GM23338 (cell line): ENCODE data around the gene NANOS2. TPM values are rescaled to one million over a fixed set of nuclear protein-coding genes. Genes with fewer than 3 reads are reported as not detected.

ENCODE experiments used
- ATAC-seq: fragments of 200-7000 bp; cut with Tn5 transposase; 3 replicates; pipeline ENCODE4 v1.9.1; 2020
- DNase-seq: peaks from one replicate; pipeline ENCODE4 v3.0.0-alpha.2; 2015; ENCODE audit warnings: low spot score
- H2AFZ ChIP-seq: fragments of 200-600 bp; sonication (generic); 2 replicates; pipeline ENCODE4 v1.8.0; 2016; ENCODE audit warnings: antibody characterized with exemption, mild to moderate bottlenecking, moderate library complexity
- H3F3A ChIP-seq: fragments of 200-600 bp; sonication (generic); replicated peaks from 2 replicates; pipeline ENCODE4 v1.8.0; 2017; ENCODE audit warnings: antibody characterized with exemption, mixed run types, low read depth
- H3K27ac ChIP-seq: fragments of 200-600 bp; sonication (generic); 2 replicates; pipeline ENCODE4 v1.6.1; 2016; ENCODE audit warnings: low read depth
- H3K27me3 ChIP-seq: fragments of 200-600 bp; sonication (generic); 2 replicates; pipeline ENCODE4 v1.8.0; 2016; ENCODE audit warnings: mild to moderate bottlenecking, mixed run types, moderate library complexity; ENCODE audit not compliant: insufficient read depth
- H3K36me3 ChIP-seq: fragments of 200-600 bp; sonication (generic); 2 replicates; pipeline ENCODE4 v1.8.0; 2016; ENCODE audit warnings: mild to moderate bottlenecking; ENCODE audit not compliant: insufficient read depth
- H3K4me1 ChIP-seq: fragments of 200-600 bp; sonication (generic); 2 replicates; pipeline ENCODE4 v1.8.0; 2016; ENCODE audit warnings: mild to moderate bottlenecking, moderate library complexity; ENCODE audit not compliant: insufficient read depth
- H3K4me2 ChIP-seq: fragments of 200-600 bp; sonication (generic); 2 replicates; pipeline ENCODE4 v1.7.1; 2017; ENCODE audit warnings: mixed run types
- H3K4me3 ChIP-seq: fragments of 200-600 bp; sonication (generic); 2 replicates; pipeline ENCODE4 v1.6.1; 2016; ENCODE audit warnings: mixed run types
- H3K79me2 ChIP-seq: fragments of 200-600 bp; sonication (generic); replicated peaks from 2 replicates; pipeline ENCODE4 v1.8.0; 2017; ENCODE audit warnings: mild to moderate bottlenecking; ENCODE audit not compliant: insufficient read depth
- H3K9me2 ChIP-seq: fragments of 200-600 bp; sonication (generic); 2 replicates; pipeline ENCODE4 v1.8.0; 2017; ENCODE audit not compliant: insufficient read depth
- H4K20me1 ChIP-seq: fragments of 200-600 bp; sonication (generic); replicated peaks from 2 replicates; pipeline ENCODE4 v1.8.0; 2017; ENCODE audit warnings: mild to moderate bottlenecking; ENCODE audit not compliant: insufficient read depth
- H3K27ac Mint-ChIP-seq: 2 replicates; pipeline ENCODE4 v1.8.0; 2020; ENCODE audit warnings: inconsistent platforms, mild to moderate bottlenecking, moderate library complexity, mixed read lengths
- H3K27me3 Mint-ChIP-seq: 3 replicates; pipeline ENCODE4 v1.8.0; 2022; ENCODE audit warnings: low read depth, mild to moderate bottlenecking, moderate library complexity, mixed read lengths, inconsistent platforms; ENCODE audit not compliant: insufficient read depth, poor library complexity
- H3K36me3 Mint-ChIP-seq: 3 replicates; pipeline ENCODE4 v1.8.0; 2021; ENCODE audit warnings: low read depth, mild to moderate bottlenecking, inconsistent platforms, moderate library complexity, mixed read lengths
- H3K4me1 Mint-ChIP-seq: 3 replicates; pipeline ENCODE4 v1.8.0; 2020; ENCODE audit warnings: mild to moderate bottlenecking, inconsistent platforms, mixed read lengths
- H3K4me3 Mint-ChIP-seq: 3 replicates; pipeline ENCODE4 v1.8.0; 2021; ENCODE audit warnings: moderate library complexity, mild to moderate bottlenecking, inconsistent platforms, mixed read lengths
- H3K9me3 Mint-ChIP-seq: 3 replicates; pipeline ENCODE4 v1.8.0; 2020; ENCODE audit warnings: moderate library complexity, mild to moderate bottlenecking, inconsistent platforms, mixed read lengths
- CREB1 ChIP-seq: fragments of 250-450 bp; sonication (Bioruptor Pico); IDR thresholded peaks from 2 replicates; pipeline ENCODE4 v1.5.0; 2020; ENCODE audit warnings: low read depth, mild to moderate bottlenecking, moderate library complexity
- EZH2 ChIP-seq: fragments of 200-600 bp; sonication (generic); IDR thresholded peaks from one replicate; pipeline ENCODE4 v1.8.0; 2017; ENCODE audit warnings: antibody characterized with exemption, mild to moderate bottlenecking, low read depth; ENCODE audit not compliant: unreplicated experiment
- EZH2phosphoT487 ChIP-seq: fragments of 200-600 bp; sonication (generic); IDR thresholded peaks from one replicate; pipeline ENCODE4 v1.8.1; 2018; ENCODE audit warnings: antibody characterized with exemption; ENCODE audit not compliant: unreplicated experiment
- JUNB ChIP-seq: IDR thresholded peaks from one replicate; pipeline ENCODE4 v1.6.1; 2016; ENCODE audit warnings: antibody characterized with exemption; ENCODE audit not compliant: unreplicated experiment
- POLR2AphosphoS5 ChIP-seq: IDR thresholded peaks from 2 replicates; pipeline ENCODE4 v1.6.1; 2016; ENCODE audit warnings: antibody characterized with exemption, low read depth
- ZNF331 ChIP-seq: fragments of 250-450 bp; sonication (Bioruptor Pico); IDR thresholded peaks from 2 replicates; pipeline ENCODE4 v1.5.0; 2020; ENCODE audit warnings: low read depth, mild to moderate bottlenecking, moderate library complexity
- polyA plus RNA-seq: library from polyadenylated mRNA; unstranded; fragments of >200 nt; fragmentation: Nextera tagmentation; extraction: Ambion mirVana; gene quantifications from 2 replicates; pipeline ENCODE4 v1.2.1, GENCODE V29; 2016
- total RNA-seq: library from RNA; depleted of rRNA; stranded (reverse); fragments of >200 nt; shearing (Covaris generic); gene quantifications from 2 replicates; pipeline ENCODE4 v1.2.3, GENCODE V29; 2014
- TF ChIP-seq, protein P1 (sequence below): fragments of 250-450 bp; sonication (Bioruptor Pico); IDR thresholded peaks from 2 replicates; pipeline ENCODE4 v1.5.0; 2020; ENCODE audit warnings: mild to moderate bottlenecking, moderate library complexity

NANOS2 gene
- total and polyA plus RNA-seq, 2 experiments from 2014 or later = 0.11 to 0.14 TPM

DNA sequence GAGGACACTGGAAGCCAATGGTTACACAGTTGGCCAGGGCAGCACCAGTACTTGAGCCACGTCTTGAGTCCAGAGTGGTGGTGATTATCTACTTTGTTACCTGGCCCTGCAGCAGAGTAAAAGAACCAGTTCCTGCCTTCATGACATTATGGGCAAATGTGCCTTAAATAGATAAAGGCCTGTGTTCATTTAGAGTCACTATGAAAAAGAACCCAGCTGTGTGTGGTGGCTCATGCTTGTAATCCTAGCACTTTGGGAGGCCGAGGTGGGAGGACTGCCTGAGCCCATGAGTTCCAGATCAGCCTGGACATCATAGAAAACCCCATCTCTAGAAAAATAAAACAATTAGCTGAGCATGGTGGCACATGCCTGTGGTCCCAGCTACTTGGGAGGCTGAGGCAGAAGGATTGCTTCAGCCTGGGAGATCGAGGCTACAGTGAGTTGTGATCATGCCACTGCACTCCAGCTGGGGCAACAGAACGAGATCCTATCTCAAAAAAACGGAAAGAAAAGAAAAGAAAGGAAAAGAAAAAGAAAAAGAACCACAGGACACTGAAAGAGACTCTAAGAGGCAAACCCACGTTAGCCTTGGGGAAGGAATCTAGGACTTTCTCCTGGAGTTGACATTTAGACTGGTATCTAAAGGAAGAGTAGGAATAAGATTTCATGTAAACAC, 25.2 kb downstream of the NANOS2 start:
- H3K4me3 Mint-ChIP-seq = no peak overlapping the region
- 0 out of 2 replicates have a peak, but pooled peaks cover 5% of the 10 kb centered on the region for H3K79me2 ChIP-seq

DNA sequence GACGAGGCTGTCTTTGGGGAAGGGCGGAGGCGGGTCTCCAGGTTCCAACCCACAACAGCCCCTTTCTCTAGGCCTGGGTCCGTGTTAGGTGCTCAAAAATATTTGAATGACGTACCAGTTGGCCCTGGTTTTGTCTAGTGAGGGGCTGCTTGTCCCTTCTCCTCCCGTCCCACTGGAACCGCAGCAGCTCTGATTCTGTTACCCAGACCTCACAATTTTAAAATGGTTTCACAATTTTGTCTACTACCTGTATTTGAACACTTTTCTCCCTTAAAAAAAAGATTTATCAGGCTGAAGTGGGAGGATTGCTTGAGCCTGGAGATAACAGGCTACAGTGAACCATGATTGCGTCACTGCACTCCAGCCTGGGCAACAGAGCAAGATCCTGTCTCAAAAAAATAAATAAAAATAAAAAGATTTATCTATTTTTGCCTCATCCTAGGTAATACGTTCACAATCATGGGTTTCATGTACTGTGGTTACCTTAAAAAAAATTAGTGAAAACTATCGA, 27.3 kb downstream of the NANOS2 start:
- no peaks in the 10 kb centered on the region for H3K36me3 ChIP-seq
- no peaks in the 10 kb centered on the region for H3K27me3 ChIP-seq
- Mint-ChIP-seq H3K9me3 (peaks cover 2% of the 10 kb centered on the region; the same call in 1 of the 3 replicates), H3K27ac (peak overlapping the region; percentile 99), H3K4me1 (peaks cover 12% of the 10 kb centered on the region; the same call in 2 of the 3 replicates), H3K36me3 (peaks cover 8% of the 10 kb centered on the region), H3K4me3 (peak overlapping the region; percentile 95), H3K27me3 (peaks cover 17% of the 10 kb centered on the region)
- no peaks in the 10 kb centered on the region for H3K9me2 ChIP-seq
- peak overlapping the region; percentile 73 for H3K27ac ChIP-seq
- H2AFZ ChIP-seq = peak overlapping the region; percentile 25; the same call in 1 of the 2 replicates
- H3K79me2 ChIP-seq = 0 out of 2 replicates have a peak, but pooled peaks cover 5% of the 10 kb centered on the region
- TF ChIP-seq CREB1 (CRISPR knock-in tag) = peak; percentile 4; the same call in 1 of the 2 replicates
- no peak for TF ChIP-seq POLR2AphosphoS5
- no peak for TF ChIP-seq EZH2
- TF ChIP-seq JUNB = no peak
- peaks cover 4% of the 10 kb centered on the region; the same call in 1 of the 2 replicates for H4K20me1 ChIP-seq
- ATAC-seq (no peak), DNase-seq (peak; percentile 79)
- peaks cover 13% of the 10 kb centered on the region for H3K4me1 ChIP-seq
- H3K4me3 ChIP-seq = peak overlapping the region; percentile 71
- H3K4me2 ChIP-seq = peak overlapping the region; percentile 81
- H3F3A ChIP-seq = peaks cover 15% of the 10 kb centered on the region; the same call in 1 of the 2 replicates

More for the DNA sequence above, 25.2 kb downstream of the NANOS2 start:
- ATAC-seq (no peak), DNase-seq (no peak)
- Histone ChIP-seq H3K4me3 (no peak overlapping the region), H3K27me3 (no peaks in the 10 kb centered on the region), H3K36me3 (no peaks in the 10 kb centered on the region), H4K20me1 (no peaks in the 10 kb centered on the region; the same call in 1 of the 2 replicates), H3K27ac (no peak overlapping the region), H3F3A (peaks cover 6% of the 10 kb centered on the region; the same call in 1 of the 2 replicates), H2AFZ (no peak overlapping the region), H3K4me1 (peaks cover 9% of the 10 kb centered on the region; the same call in 1 of the 2 replicates), H3K9me2 (no peaks in the 10 kb centered on the region), H3K4me2 (no peak overlapping the region)
- peaks cover 9% of the 10 kb centered on the region for H3K4me1 Mint-ChIP-seq
- no peaks in the 10 kb centered on the region for H3K9me3 Mint-ChIP-seq
- H3K36me3 Mint-ChIP-seq = no peaks in the 10 kb centered on the region
- peaks cover 11% of the 10 kb centered on the region for H3K27me3 Mint-ChIP-seq
- TF ChIP-seq JUNB (no peak), EZH2phosphoT487 (no peak), POLR2AphosphoS5 (no peak), EZH2 (no peak), ZNF331 (CRISPR knock-in tag) (no peak)
- no peak overlapping the region for H3K27ac Mint-ChIP-seq

DNA sequence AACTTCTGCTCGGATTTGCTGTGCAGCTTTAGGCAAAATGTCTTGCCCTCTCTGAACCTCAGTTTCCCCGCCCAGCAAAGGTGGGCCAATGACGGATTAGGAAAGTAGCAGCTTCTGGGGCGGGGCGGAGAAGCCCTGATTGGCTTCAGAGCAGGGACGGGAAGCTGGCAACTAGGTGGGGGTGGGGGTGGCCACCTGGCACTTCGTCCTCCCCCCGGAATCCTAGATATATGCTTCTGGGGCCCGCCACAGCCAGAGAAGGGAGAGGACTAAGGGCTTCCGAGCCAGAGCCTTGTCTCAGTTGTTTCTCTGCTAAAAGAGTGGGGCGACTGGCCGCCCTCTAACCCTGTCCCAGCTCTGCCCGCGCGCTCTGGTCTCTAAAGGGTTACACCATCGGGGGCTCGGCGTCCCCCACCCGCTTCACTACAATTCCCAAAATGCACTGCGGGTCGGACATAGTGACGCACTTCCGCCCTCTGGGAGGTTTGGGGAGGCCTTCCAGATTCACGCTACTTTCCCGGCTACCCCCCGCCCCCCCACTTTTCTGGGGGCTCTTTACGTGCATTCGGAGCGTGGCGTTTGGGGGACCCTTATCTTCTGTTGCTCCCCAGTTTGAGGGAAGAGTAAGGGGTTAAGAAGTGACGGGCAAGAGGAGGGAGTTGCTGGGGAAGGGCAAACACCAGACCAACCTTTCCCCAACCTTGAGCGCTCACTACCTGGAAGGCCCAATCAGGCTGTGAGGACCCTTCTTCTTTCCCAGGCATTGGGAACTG, 28.0 kb downstream of the NANOS2 start:
- Histone ChIP-seq H3K4me1 (peaks cover 20% of the 10 kb centered on the region), H3K9me2 (no peaks in the 10 kb centered on the region), H4K20me1 (0 out of 2 replicates have a peak, but pooled peaks cover 4% of the 10 kb centered on the region), H3F3A (peaks cover 16% of the 10 kb centered on the region; the same call in 1 of the 2 replicates), H3K4me2 (peak overlapping the region; percentile 81), H2AFZ (peak overlapping the region; percentile 84), H3K4me3 (peak overlapping the region; percentile 71), H3K79me2 (0 out of 2 replicates have a peak, but pooled peaks cover 5% of the 10 kb centered on the region), H3K36me3 (no peaks in the 10 kb centered on the region), H3K27me3 (no peaks in the 10 kb centered on the region), H3K27ac (peak overlapping the region; percentile 73)
- DNase-seq (peak; percentile 98), ATAC-seq (peak; percentile 52)
- peak overlapping the region; percentile 95 for H3K4me3 Mint-ChIP-seq
- peak overlapping the region; percentile 99 for H3K27ac Mint-ChIP-seq
- peaks cover 8% of the 10 kb centered on the region for H3K36me3 Mint-ChIP-seq
- peaks cover 18% of the 10 kb centered on the region for H3K27me3 Mint-ChIP-seq
- peaks cover 16% of the 10 kb centered on the region for H3K4me1 Mint-ChIP-seq
- H3K9me3 Mint-ChIP-seq = peaks cover 2% of the 10 kb centered on the region; the same call in 1 of the 3 replicates
- TF ChIP-seq, protein P1, sequence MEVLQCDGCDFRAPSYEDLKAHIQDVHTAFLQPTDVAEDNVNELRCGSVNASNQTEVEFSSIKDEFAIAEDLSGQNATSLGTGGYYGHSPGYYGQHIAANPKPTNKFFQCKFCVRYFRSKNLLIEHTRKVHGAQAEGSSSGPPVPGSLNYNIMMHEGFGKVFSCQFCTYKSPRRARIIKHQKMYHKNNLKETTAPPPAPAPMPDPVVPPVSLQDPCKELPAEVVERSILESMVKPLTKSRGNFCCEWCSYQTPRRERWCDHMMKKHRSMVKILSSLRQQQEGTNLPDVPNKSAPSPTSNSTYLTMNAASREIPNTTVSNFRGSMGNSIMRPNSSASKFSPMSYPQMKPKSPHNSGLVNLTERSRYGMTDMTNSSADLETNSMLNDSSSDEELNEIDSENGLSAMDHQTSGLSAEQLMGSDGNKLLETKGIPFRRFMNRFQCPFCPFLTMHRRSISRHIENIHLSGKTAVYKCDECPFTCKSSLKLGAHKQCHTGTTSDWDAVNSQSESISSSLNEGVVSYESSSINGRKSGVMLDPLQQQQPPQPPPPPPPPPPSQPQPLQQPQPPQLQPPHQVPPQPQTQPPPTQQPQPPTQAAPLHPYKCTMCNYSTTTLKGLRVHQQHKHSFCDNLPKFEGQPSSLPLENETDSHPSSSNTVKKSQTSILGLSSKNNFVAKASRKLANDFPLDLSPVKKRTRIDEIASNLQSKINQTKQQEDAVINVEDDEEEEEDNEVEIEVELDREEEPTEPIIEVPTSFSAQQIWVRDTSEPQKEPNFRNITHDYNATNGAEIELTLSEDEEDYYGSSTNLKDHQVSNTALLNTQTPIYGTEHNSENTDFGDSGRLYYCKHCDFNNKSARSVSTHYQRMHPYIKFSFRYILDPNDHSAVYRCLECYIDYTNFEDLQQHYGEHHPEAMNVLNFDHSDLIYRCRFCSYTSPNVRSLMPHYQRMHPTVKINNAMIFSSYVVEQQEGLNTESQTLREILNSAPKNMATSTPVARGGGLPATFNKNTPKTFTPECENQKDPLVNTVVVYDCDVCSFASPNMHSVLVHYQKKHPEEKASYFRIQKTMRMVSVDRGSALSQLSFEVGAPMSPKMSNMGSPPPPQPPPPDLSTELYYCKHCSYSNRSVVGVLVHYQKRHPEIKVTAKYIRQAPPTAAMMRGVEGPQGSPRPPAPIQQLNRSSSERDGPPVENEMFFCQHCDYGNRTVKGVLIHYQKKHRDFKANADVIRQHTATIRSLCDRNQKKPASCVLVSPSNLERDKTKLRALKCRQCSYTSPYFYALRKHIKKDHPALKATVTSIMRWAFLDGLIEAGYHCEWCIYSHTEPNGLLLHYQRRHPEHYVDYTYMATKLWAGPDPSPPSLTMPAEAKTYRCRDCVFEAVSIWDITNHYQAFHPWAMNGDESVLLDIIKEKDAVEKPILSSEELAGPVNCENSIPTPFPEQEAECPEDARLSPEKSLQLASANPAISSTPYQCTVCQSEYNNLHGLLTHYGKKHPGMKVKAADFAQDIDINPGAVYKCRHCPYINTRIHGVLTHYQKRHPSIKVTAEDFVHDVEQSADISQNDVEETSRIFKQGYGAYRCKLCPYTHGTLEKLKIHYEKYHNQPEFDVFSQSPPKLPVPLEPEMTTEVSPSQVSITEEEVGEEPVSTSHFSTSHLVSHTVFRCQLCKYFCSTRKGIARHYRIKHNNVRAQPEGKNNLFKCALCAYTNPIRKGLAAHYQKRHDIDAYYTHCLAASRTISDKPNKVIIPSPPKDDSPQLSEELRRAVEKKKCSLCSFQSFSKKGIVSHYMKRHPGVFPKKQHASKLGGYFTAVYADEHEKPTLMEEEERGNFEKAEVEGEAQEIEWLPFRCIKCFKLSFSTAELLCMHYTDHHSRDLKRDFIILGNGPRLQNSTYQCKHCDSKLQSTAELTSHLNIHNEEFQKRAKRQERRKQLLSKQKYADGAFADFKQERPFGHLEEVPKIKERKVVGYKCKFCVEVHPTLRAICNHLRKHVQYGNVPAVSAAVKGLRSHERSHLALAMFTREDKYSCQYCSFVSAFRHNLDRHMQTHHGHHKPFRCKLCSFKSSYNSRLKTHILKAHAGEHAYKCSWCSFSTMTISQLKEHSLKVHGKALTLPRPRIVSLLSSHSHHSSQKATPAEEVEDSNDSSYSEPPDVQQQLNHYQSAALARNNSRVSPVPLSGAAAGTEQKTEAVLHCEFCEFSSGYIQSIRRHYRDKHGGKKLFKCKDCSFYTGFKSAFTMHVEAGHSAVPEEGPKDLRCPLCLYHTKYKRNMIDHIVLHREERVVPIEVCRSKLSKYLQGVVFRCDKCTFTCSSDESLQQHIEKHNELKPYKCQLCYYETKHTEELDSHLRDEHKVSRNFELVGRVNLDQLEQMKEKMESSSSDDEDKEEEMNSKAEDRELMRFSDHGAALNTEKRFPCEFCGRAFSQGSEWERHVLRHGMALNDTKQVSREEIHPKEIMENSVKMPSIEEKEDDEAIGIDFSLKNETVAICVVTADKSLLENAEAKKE (CRISPR knock-in tag) = no peak
- TF ChIP-seq CREB1 (CRISPR knock-in tag) = peak; percentile 92
